ENCODE results near the gene SYNPR.

GRCh38 chr3:63492464-63492863, 214.4 kb downstream of the SYNPR start:
- TF ChIP-seq CTCF (IDR thresholded peaks at IDR 0.05; ENCODE audit: insufficient read depth, low read length) (no peak), POLR2AphosphoS5 (IDR thresholded peaks at IDR 0.05; ENCODE audit: low read depth) (no peak)

Measured in HL-60 (cell line).